Middle frontal gyrus (tissue), 1 donor: ENCODE results near the gene FLII.
"Not testable (repeated sequence)": the region's sequence is repeated elsewhere in the genome, so short reads cannot be mapped to it uniquely, and the experiment has no call there.

Experiments used
- DNase-seq: peaks from one replicate; pipeline ENCODE4 v3.0.0-alpha.2; 2015; ENCODE audit warnings: low spot score; ENCODE audit errors: extremely low spot score

The FLII gene

DNA sequence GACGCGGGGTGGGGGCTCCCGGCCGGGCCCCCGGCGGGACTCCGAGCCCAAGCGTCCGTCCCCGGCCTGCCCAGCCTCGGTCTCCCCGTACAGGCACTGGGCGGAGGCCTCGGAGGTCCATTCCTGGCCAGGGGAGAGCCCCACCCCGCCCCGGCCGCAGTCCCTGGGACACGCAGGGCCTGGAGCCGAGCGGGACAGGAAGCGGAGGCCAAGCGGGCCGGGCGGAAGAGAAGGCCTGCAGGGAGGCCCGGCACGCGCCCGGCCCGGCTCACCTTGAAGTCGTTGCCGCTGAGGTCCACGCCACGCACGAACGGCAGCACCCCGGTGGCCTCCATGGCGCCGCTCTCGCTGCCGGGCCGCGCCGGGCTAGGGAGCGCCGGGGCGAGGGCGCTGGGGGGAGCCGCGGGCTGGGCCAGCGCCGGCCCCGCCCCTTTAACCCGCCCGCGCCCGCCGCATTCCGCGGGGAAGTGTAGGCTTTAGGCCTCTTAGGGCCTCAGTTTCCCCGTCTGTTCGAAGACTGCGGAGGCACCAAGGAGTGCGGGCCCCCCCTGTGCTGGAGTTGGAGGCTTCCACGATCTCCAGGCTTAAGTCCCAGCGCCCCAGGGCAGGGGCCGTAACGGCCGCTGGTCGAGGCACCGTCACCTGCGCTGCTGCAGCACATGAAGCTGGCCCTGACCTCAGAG lies at the start of gene FLII:
FLII (minus strand) TSS at position 383 of the 683 bp plus-strand sequence; CDS start at position 335, 48 bp downstream.
- DNase-seq = peak; percentile 29

DNA sequence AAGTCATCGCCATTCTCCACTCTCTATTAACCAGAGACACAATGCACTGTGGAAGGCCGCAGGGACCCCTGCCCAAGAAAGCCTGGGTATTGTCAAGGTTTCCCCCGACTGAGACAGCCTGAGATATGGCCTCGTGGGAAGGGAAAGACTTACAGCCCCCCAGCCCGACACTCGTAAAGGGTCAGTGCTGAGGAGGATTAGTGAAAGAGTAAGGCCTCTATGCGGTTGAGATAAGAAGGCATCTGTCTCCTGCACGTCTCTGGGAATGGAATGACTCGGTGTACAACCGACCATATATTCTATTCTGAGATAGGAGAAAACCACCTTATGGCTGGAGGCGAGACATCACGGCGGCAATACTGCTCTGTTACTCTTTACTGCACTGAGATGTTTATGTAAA lies 44.7 kb upstream of the FLII start:
- DNase-seq = not testable (repeated sequence)

DNA sequence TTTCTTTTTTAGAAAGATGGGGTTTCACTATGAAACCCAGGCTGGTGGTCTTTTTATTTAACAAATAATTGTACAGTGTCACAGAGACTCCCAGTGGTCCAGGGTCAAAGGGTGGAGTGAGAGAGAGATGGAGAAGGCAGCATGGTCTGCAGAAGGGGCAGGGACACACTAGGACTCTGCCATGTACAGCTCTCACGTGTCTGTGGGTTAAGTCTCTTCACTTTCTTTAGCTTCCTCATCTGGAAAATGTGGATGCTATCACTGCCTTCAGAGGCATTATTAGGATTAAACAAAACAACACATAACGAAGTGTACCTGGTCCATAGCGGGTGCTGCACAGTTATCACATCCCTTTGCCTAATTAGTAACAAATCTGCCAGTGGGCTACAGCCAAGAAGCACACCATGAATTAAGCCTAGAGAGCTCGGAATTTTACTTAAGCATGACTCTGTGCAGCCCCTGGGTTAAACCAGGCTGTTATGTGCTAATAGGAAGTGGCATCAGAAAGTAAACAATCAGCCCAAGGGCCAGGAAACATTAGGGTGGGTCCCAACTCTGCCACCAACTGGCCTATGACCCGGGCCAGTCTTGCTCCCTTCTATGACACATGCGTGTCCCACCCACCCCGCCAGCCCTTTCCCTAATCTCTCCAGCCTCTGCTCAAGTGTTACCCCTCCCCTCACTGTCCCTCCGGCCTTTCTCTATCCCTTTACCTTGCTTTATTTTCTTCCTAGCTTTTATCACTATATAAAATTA lies 42.4 kb upstream of the FLII start:
- no peak for DNase-seq

DNA sequence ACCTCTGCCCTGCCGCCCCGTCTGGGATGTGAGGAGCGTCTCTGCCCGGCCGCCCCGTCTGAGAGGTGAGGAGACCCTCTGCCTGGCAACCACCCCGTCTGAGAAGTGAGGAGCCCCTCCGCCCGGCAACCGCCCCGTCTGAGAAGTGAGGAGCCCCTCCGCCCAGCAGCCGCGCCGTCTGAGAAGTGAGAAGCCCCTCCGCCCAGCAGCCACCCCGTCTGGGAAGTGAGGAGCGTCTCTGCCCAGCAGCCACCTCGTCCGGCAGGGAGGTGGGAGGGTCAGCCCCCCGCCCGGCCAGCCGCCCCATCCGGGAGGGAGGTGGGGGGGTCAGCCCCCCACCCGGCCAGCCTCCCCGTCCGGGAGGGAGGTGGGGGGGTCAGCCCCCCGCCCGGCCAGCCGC lies 39.5 kb upstream of the FLII start:
- DNase-seq = not testable (repeated sequence)

DNA sequence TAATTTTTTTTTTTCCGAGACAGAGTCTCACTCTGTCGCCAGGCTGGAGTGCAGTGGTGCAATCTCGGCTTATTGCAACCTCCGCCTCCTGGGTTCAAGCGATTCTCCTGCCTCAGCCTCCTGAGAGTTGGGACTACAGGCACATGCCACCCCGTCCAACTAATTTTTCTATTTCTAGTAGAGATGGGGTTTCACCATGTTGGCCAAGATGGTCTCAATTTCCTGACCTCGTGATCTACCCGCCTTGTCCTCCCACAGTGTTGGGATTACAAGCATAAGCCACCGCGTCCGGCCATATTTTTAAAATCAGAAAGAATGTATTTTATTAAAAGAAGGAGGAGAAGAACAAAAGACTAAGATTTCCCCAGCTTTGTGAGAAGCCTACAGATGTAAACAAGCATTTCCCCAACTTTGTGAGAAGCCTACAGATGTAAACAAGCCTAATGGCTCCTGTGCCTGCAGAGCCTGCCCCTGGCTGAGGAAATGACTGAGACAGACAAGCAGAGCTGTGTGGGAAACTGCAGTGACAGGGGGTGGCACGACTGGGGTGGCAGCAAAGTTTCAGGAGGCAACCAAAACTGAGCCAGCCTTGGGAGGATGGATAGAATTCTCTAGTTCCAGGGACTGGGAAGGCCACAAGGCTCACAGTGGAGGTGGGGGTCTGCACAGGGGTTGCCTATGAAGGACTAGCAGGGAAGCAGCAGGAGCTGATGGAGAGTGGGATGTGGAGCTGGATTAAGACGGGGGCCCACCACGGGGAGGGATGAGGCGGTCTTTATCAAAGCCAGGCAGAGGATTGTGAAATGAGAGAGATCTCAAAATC lies 33.4 kb upstream of the FLII start:
- no peak for DNase-seq

DNA sequence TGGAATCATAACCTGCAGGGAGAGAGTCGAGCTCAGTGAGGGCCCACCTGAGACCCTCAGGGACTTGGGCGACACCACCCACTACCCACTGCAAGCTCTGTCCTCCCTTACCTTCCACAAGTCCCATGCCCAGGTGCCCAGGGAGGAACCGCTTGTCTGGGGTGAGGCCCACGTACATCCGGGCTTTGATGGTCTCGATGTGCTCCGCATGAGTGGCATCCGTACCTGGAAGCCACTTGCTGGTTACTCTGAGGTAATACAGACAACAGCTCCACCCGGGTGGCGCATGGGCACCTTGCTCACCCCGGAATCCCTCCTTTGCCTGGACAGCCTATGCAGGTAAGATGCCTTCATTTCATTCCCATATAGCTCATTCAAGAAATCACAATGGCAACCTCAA lies 26.8 kb upstream of the FLII start:
- no peak for DNase-seq

DNA sequence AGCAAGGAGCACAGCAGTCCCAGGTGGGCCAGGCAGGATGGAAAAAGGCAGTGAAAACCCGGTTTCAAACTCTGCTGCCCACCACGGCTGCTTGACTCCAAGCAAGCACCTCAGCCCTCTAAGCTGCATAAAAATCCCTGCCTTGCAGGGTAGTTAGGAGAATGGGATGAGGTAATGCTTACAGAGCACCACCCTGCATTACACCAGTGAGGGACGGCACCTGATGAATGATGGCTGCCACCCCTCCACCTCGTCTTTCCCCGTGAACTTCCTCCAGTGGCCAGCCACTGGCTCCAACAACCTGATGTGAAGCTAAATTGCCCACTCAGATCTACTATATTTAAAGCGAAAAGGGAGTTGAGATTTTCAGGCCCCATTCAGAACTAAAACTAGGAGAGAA lies 23.2 kb upstream of the FLII start:
- no peak for DNase-seq

DNA sequence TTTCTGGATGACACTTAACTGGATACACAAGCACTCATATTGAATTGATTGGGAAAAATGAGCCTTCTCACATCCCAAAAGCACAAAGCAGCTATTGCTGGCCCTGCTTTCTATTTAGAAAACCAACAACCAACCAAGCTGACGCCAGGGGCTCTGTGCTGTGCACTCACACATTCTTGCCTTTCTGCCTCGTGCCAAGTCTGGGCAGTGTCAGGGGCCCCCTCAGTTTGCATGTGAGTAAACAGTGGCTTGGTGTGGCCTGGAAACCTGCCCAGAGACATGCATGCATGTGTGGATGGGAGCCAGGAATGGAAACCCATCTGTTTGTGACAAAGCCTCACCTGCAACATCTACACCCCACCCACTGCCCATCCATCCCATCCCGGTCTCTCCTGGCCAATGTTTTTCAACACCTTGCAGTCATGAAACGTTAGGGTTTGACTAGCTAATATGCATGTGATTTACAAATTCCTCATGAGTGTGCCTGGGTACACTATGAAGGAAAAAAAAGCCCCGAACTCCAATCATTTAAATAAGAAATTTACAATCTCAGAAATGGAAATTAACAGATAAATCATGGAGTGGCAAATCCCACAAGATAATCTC lies 22.3 kb upstream of the FLII start:
- DNase-seq = no peak

DNA sequence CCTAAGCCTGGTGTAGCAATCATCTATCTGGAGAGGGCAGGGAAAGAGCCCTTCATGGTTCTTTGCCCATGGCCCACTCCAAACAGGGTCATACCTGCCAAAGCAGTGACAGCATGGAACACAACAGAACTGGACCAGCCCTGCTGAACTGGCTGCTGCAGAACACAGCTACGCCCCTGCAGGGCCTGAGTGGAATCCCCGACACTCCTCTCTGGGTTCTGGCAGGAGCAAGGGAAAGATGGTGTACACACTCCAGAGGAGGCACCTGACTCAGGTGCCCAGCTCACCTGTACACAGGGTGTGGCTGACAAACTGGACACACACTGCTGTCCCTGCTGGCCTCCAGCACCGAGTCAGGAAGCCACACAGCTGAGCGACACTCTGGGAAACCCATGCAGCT lies 21.7 kb upstream of the FLII start:
- no peak for DNase-seq

DNA sequence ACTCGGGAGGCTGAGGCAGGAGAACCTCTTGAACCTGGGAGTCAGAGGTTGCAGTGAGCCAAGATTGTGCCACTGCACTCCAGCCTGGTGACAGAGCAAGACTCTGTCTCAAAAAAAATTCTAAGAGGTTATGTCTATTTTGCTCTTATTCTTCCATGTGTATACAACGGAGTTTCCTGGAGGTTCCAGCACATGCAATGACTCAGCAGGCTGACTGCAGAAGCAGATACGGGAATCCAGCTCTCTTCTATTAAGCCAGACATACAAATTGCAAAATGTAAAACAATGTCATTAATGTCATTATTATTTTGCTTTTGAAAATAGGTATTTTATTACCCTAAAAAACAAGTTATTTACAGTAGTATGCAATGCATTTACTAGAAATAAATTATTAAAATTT lies 20.3 kb upstream of the FLII start:
- DNase-seq = no peak

DNA sequence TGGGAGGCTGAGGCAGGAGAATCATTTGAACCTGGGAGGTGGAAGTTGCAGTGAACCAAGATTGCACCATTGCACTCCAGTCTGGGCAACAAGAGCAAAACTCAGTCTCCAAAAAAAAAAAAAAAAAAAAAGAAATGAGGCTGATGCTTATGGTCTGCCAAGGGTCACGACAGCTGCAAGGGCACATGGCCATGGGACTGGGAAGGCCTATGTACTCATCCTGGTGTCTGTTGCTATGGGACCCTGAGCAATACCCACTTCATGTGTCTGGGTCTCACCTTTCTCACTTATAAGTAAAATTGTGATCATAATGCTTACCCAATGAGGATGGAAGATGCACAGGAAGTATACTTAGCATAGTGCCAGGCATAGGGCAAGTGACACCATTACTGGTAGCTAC lies 18.5 kb upstream of the FLII start:
- no peak for DNase-seq

DNA sequence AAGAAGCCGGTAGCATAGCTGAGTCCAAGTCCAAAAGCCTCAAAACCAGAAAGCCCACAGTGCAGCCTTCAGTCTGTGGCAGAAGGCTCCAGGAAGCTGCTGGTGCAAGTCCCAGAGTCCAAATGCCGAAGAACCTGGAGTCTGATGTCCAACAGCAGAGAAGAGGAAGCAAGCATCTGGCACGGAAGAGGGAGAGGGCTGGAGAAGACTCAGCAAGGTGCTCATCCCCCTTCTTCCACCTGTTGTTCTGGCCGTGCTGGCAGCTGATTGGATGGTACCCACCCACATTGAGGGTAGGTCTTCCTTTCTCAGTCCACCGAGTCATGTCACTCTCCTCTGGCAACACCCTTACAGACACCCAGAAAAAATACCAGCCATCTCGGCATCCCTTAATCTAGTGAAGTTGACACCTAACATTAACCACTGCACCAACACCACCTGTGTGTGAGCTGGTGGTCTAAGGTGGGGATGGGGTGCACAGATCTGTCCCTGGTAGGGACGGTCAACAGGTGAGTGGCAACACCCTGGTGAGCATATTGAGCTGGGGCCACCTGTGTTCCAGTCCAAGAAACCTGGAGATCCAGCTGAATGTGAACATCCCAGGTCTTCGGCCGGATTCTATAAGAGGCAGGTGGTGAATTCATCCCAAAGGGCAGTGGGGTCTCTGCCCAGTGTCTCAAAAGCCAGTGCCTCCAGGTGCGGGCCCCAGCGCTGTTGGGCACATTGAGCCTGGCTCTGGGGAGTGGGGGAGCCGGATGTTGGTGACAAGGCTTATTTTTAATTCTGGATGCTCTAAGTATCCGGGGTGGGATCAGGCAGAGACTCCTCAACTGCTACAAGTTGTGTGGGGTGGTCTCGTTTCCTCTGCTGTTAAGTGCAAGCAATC lies 11.8 kb upstream of the FLII start:
- DNase-seq = no peak

DNA sequence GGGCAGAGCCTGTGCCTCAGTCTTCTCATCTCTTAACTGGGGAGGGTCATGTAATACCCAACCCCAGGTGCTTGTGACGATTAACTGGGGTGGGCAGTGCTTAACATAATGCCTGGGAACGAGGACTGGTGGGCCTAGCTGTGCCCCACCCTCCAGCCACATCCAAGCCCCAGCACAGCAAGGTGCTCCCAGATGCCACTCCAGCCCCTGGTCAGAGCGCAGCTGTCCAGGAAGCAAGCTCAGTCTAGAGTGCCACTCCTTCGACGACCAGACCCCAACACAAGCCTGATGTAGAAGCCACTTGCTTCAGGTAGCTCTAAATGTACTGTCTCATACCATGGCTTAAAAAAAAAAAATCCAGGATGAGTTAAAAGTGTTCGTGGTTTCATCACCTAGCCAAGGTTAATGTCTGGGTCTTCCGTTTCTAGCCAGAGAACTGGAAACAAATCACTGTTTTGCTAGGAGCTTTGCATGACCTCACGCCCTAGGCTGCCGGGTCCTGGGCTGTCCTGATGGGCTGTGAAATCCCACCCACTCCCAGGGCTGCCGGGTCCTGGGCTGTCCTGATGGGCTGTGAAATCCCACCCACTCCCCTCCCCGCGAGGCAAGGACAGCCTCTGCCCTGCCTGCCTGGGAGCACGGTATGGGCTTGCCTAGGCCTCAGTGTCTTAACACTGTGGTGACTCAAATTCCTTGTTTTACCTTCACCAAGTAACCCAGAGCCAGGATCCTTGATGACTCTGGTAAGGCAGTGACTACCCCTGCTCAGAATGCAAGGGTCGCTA lies 9.6 kb upstream of the FLII start:
- DNase-seq = no peak

DNA sequence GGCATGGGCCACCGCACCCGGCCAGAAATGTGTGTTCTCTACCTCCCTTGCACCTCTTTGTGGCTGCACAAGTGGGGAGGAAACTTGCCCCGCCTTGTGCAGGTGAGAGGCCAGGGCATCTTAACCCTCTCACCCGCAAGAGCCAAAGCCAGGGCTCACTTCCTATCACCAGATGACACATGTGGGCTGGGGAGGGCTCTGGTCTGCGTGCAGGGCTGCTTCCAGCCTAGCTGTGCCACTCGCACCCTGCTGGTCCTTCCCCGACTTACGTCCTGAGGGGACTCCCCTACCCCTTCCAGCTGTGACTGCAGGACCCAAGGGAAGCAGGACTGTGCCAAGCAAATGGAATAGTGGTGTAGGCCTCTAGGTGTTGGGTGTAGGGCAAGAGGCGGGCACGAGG lies 8.8 kb upstream of the FLII start:
- no peak for DNase-seq

DNA sequence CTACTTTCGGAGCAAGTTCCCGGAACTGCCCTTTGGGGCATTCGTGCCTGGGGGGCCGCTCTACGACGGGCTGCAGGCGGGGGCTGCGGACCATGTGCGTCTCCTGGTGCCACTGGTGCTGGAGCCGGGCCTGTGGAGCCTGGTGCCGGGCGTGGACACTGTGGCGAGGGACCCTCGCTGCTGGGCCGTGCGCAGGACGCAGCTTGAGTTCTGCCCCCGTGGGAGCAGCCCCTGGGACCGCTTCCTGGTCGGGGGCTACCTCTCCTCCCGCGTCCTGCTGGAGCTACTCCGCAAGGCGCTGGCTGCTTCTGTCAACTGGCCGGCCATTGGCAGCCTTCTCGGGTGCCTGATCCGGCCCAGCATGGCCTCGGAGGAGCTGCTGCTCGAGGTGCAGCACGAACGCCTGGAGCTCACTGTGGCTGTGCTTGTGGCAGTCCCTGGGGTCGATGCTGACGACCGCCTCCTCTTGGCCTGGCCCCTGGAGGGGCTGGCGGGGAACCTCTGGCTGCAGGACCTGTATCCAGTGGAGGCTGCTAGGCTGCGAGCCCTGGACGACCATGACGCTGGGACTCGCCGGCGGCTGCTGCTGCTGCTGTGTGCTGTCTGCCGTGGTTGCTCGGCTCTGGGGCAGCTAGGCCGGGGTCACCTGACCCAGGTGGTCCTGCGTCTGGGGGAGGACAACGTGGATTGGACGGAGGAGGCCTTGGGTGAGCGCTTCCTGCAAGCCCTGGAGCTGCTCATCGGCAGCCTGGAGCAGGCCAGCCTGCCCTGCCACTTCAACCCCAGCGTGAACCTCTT lies 5.5 kb upstream of the FLII start:
- DNase-seq = no peak

DNA sequence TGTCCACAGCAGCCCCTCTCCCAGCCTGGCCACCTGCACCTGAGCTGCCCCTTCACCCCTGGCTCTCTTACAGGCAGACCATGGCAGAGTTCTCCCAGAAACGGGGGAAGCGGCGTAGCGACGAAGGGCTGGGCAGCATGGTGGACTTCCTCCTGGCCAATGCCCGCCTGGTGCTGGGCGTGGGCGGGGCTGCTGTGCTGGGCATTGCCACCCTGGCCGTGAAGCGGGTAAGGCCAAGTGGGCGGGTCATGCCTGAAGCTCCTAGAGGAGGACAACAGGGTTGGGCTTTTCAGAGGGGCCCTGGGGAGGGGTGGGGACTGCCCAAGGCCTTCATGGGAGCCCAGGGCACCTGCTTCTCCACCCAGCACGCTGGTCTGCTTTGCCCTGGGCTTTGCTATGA lies 4.1 kb upstream of the FLII start:
- DNase-seq = no peak

DNA sequence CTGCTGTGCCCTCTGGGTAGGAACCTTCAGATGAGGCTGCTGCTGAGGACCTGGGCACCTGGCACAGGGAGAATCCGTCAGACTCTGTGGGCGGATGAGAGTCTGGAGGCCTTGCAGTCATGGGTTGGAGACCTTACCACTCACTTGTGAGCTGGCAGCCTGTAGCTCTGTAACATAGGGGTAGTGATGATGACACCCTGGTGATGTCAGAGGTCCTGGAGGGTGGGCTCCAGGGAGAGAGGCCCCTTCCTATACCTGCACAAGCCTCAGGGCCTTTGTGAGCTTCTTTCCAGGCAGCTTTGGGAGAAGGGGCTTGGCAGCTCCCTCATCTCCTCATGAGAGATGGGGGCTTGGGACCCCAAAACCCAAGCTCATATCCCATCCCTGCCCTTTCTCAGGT lies 3.6 kb upstream of the FLII start:
- no peak for DNase-seq

DNA sequence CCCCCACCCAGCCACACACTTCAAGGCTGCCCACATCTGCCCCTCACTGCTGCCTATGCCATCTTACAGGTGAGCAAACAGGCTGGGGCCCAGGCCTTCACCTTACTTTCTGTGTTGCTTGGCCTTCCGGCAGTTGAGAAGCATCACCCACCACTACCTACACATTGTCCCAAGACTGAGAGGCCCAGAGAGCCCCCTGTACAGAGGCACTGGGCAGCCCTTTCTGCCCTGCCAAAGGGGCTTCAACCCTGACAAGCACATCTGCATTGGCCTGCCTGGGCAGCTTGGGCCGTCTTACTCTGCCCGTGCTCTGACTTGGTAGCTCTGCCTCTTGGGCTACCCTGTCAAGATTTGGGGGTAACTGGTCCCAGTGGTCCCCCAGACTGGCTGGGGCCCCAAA lies 3.1 kb upstream of the FLII start:
- DNase-seq = no peak

DNA sequence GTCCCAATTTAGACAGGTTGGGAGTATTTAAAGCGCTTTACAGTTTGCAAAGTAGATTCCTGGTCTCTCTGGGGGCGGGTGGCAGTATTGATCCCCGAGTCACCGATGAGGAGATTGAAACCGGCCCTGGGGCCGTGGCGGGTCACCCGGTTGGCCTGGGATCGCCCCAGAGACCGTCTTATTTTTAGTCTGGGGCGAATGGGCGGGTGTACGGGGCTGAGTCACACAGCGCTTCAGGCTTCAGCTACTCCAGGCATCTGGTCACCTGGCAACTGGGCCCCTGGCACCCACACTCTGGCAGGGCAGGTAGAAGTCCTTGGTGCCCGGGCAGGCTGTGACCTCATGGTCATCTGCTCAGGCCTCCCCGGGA lies 2.6 kb upstream of the FLII start:
- DNase-seq = no peak
